HEK293T (cell line): Measurements from ENCODE around the gene SRF.

Experiments
- CTCF ChIA-PET: fragments of 350-600 bp; formaldehyde crosslinking; extraction: SDS; loops from one replicate; lab custom pipeline; 2021; ENCODE audit warnings: antibody characterized with exemption, inconsistent platforms; lab: Yijun Ruan, JAX
- POLR2A ChIA-PET: fragments of 350-600 bp; formaldehyde crosslinking; extraction: SDS; loops from one replicate; lab custom pipeline; 2020; ENCODE audit warnings: antibody characterized with exemption, inconsistent platforms; lab: Yijun Ruan, JAX
- DNase-seq: peaks from one replicate; pipeline ENCODE4 v3.0.0; 2012; ENCODE audit warnings: mixed read lengths; ENCODE audit errors: extremely low spot score
- ARNT ChIP-seq: fragments of 450-650 bp; IDR thresholded peaks from 2 replicates; pipeline ENCODE4 v1.6.1; 2017; ENCODE audit warnings: mild to moderate bottlenecking
- BHLHE40 ChIP-seq: fragments of 450-650 bp; IDR thresholded peaks from 2 replicates; pipeline ENCODE4 v1.6.1; 2016; ENCODE audit warnings: mild to moderate bottlenecking, moderate library complexity, borderline replicate concordance
- CTBP1 ChIP-seq: fragments of 450-650 bp; IDR thresholded peaks from 2 replicates; pipeline ENCODE4 v1.6.1; 2016; ENCODE audit warnings: borderline replicate concordance
- ELF4 ChIP-seq: fragments of 450-650 bp; IDR thresholded peaks from 2 replicates; pipeline ENCODE4 v1.6.1; 2017; ENCODE audit warnings: antibody characterized with exemption
- FOXA1 ChIP-seq: fragments of 450-650 bp; IDR thresholded peaks from 2 replicates; pipeline ENCODE4 v1.6.1; 2016; ENCODE audit warnings: mild to moderate bottlenecking
- FOXK2 ChIP-seq: fragments of 450-650 bp; IDR thresholded peaks from 2 replicates; pipeline ENCODE4 v1.6.1; 2016; ENCODE audit warnings: mild to moderate bottlenecking
- FOXM1 ChIP-seq: fragments of 450-650 bp; IDR thresholded peaks from 2 replicates; pipeline ENCODE4 v1.6.1; 2017; ENCODE audit warnings: mild to moderate bottlenecking, borderline replicate concordance
- HDGF ChIP-seq: fragments of 450-650 bp; IDR thresholded peaks from 2 replicates; pipeline ENCODE4 v1.6.1; 2017; ENCODE audit warnings: antibody characterized with exemption, borderline replicate concordance
- L3MBTL2 ChIP-seq: fragments of 450-650 bp; conservative IDR thresholded peaks from 2 replicates; pipeline ENCODE4 v1.6.1; 2016; ENCODE audit warnings: mild to moderate bottlenecking
- LEF1 ChIP-seq: fragments of 450-650 bp; IDR thresholded peaks from 2 replicates; pipeline ENCODE4 v1.6.1; 2017; ENCODE audit warnings: mild to moderate bottlenecking, borderline replicate concordance
- NFRKB ChIP-seq: fragments of 450-650 bp; IDR thresholded peaks from 2 replicates; pipeline ENCODE4 v1.6.1; 2016; ENCODE audit warnings: mild to moderate bottlenecking, moderate library complexity
- PKNOX1 ChIP-seq: fragments of 450-650 bp; IDR thresholded peaks from 2 replicates; pipeline ENCODE4 v1.6.1; 2016
- SP1 ChIP-seq: fragments of 450-650 bp; IDR thresholded peaks from 2 replicates; pipeline ENCODE4 v1.6.1; 2017
- SUZ12 ChIP-seq: fragments of 450-650 bp; IDR thresholded peaks from 2 replicates; pipeline ENCODE4 v1.6.1; 2016; ENCODE audit warnings: mild to moderate bottlenecking
- TARDBP ChIP-seq: fragments of 450-650 bp; IDR thresholded peaks from 2 replicates; pipeline ENCODE4 v1.6.1; 2016
- ZNF384 ChIP-seq: fragments of 450-650 bp; IDR thresholded peaks from 2 replicates; pipeline ENCODE4 v1.6.1; 2016

SRF gene

DNA sequence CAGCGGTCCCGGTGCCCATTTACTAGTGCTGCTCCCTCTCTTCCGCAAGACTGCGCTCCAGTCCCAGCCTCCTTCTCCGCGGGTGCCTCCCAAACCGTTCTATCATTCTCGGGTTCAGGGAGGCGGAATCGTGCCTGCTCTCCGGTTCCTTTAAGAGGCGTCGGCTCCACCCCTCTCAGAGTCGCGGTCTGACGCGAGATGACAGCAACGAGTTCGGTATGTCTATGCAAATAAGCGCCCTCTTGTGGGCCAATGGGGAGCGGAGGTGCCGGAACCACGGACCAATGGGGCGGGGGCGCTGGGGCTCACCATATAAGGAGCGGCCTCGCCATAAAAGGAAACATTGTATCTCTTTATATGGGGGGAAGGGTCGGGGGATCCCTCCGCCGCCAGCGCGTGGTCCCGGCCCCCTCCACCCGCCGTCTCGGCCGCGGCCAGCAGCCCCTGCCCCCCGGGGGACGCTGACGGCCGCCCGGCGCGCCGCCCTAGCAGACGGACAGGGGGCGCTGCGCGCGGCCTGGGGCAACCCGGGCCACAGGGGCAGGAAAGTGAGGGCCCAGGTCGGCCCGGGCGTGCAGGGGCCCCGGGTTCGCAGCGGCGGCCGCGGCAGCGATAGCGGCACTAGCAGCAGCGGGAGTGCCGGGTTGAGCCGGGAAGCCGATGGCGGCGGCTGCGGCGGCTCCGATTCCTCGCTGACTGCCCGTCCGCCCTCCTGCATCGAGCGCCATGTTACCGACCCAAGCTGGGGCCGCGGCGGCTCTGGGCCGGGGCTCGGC lies at the start of gene SRF:
Gene SRF (plus strand): TSS at position 339 of the 776 bp plus-strand sequence. CDS start 388 bp downstream, at position 727.
- POLR2A ChIA-PET, result interaction anchor here (0.8 to 4.3 kb wide), 11 partner anchors 11 to 241 kb away, joined by 3 to 30 read pairs (median 4); partner anchors contain the start of genes CNPY3, CUL9, DNPH1 and KLC4
- CTCF ChIA-PET, result interaction anchor here (0.8 to 1.6 kb wide), 3 partner anchors 27 to 678 kb away, joined by 3 to 6 read pairs (median 3); partner anchors contain the start of gene DNPH1
- peak; percentile 91 for DNase-seq
- no peak for TF ChIP-seq ZNF384
- TF ChIP-seq L3MBTL2, result no peak
- no peak for TF ChIP-seq FOXK2
- TF ChIP-seq CTBP1, result no peak
- TF ChIP-seq NFRKB, result no peak
- TF ChIP-seq PKNOX1, result peak; percentile 74
- TF ChIP-seq FOXA1, result no peak
- no peak for TF ChIP-seq BHLHE40
- TF ChIP-seq TARDBP, result no peak
- TF ChIP-seq ELF4, result no peak
- TF ChIP-seq SUZ12, result no peak
- TF ChIP-seq ARNT, result peak; percentile 73
- peak; percentile 81; the same call in 1 of the 2 replicates for TF ChIP-seq LEF1
- 0 out of 2 replicates have a peak, but pooled peaks have one; percentile 52 for TF ChIP-seq FOXM1
- TF ChIP-seq SP1, result no peak
- TF ChIP-seq HDGF, result no peak

DNA sequence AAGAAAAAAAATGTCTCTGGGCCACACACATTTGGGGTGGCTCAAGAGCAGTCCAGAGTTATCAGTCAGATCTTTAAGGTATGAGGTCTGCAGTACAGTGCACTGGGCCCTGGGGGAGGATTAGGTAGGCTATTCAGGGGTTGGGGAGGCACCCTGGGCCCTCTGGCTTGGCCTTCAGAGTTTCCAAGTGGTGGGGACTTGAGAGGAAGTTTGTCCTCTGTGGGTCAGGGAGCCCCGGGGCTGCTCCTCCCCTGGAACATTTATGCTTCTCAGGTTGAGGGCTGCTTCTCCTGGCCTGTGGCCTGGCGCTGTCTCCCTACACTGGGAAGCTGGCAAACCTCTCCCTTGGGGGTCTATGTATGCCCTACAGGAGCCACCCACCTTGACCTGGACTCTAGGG lies 48.9 kb upstream of the SRF start:
- no peak for TF ChIP-seq LEF1
- no peak for TF ChIP-seq FOXA1
- no peak for TF ChIP-seq FOXK2
- no peak for TF ChIP-seq L3MBTL2
- TF ChIP-seq CTBP1, result no peak
- no peak for TF ChIP-seq NFRKB
- TF ChIP-seq TARDBP, result no peak
- no peak for TF ChIP-seq ELF4
- no peak for TF ChIP-seq BHLHE40
- TF ChIP-seq HDGF, result no peak
- no peak for TF ChIP-seq SP1
- TF ChIP-seq ZNF384, result no peak
- TF ChIP-seq PKNOX1, result no peak
- no peak for TF ChIP-seq SUZ12
- no peak for TF ChIP-seq ARNT
- no peak for TF ChIP-seq FOXM1
- ChIA-PET CTCF (no interaction called here), POLR2A (no interaction called here)
- DNase-seq, result no peak

DNA sequence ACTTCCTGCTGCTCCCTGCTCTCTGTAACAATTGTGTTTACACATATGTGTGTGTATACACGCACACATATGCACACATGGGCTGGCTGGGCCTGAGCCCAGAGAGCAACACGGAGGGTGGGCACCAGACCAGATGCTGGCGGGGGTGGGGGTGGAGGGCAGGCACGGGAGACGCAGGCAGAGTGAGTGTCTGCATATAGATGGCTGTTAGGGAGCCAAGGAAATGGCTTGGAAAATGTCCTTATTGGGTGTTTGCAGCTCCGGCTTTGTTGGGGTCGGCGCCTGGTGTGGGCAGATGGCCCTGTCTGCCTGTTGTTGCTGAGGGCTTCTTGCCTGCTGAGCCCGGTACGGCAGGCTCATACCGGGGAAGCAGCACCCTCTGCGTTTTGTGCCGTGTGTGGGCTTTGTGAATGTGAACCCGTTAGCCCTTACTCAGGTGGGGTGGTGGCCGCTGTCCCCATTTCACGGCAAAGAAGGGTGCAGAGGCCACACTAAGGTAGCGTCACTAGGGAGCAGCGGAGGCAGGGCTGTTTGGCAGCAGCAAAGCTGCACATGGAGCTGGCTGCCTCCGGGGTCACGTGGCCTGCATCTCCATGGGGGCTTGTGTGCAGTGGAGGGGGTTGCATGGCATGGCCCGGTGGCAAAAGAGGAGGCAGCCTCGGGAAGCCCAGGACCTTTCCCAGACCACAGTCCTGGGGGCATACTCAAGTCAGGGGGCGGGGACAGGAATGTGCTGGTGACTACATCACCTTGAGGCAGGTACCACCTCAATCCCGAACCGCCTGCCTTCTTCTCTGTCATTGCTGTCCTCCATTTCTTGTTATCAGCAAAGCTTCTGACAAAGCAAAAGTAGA lies 47.4 kb upstream of the SRF start:
- TF ChIP-seq LEF1, result no peak
- no peak for TF ChIP-seq ARNT
- DNase-seq, result no peak
- CTCF ChIA-PET, result interaction anchor here (1.0 kb wide), 1 partner anchor 20 kb away, joined by 3 read pairs; no protein-coding TSS in a partner anchor
- POLR2A ChIA-PET, result interaction anchor here (0.8 to 3.4 kb wide), 3 partner anchors 10 to 64 kb away, joined by 3 to 12 read pairs (median 4); partner anchors contain the start of genes KLC4, MRPL2 and PTK7

GRCh38 chr6:43124481-43124880 lies 46.6 kb upstream of the SRF start:
- ChIA-PET CTCF (interaction anchor here (1.0 kb wide), 1 partner anchor 19 kb away, joined by 3 read pairs; no protein-coding TSS in a partner anchor), POLR2A (interaction anchor here (0.6 to 3.4 kb wide), 5 partner anchors 11 to 70 kb away, joined by 3 to 12 read pairs (median 3); partner anchors contain the start of genes CUL7, KLC4, MRPL2 and PTK7)
- no peak for TF ChIP-seq CTBP1
- TF ChIP-seq SUZ12, result no peak
- no peak for TF ChIP-seq FOXA1
- no peak for TF ChIP-seq ARNT
- TF ChIP-seq HDGF, result no peak
- TF ChIP-seq ZNF384, result no peak
- TF ChIP-seq NFRKB, result no peak
- no peak for TF ChIP-seq LEF1
- TF ChIP-seq PKNOX1, result no peak
- DNase-seq, result no peak

DNA sequence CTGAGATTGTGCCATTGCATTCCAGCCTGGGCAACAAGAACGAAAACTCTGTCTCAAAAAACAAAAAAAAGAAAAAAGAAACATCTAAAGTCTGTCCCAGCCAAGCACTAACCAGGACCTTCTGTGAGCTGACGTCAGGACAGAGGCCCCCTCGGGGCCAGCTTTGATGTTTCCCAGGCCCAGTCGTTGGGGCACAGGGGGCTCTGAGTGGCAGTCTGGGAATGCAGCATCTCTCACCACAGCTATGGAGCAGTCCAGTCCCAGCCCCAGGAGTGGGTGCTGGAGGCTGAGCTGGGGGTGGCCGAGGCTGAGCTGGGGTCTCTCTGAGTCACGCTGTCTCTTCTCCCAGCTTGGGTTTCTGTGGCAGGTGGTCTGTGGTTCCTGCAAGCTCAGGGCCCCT lies 46.0 kb upstream of the SRF start:
- no peak for TF ChIP-seq ZNF384
- TF ChIP-seq HDGF, result no peak
- TF ChIP-seq ARNT, result no peak
- TF ChIP-seq TARDBP, result no peak
- TF ChIP-seq FOXM1, result no peak
- TF ChIP-seq ELF4, result no peak
- TF ChIP-seq BHLHE40, result no peak
- no peak for TF ChIP-seq FOXA1
- no peak for TF ChIP-seq SUZ12
- TF ChIP-seq SP1, result no peak
- POLR2A ChIA-PET, result interaction anchor here (0.6 to 3.4 kb wide), 4 partner anchors 29 to 71 kb away, joined by 3 to 12 read pairs (median 3); partner anchors contain the start of genes CUL7, KLC4, MRPL2 and PTK7
- CTCF ChIA-PET, result no interaction called here
- DNase-seq, result no peak
